HepG2 (cell line): ENCODE data around the gene RPL31. TPM values are rescaled to one million over a fixed set of nuclear protein-coding genes. Genes with fewer than 3 reads are reported as not detected.

ENCODE experiments used
- BRCA1 ChIP-seq: sonication (generic); formaldehyde crosslinking; IDR thresholded peaks from 2 replicates; pipeline ENCODE4 v1.4.0; 2020; ENCODE audit warnings: missing genetic modification reagents
- BRD4 ChIP-seq: sonication (generic); formaldehyde crosslinking; IDR thresholded peaks from 2 replicates; pipeline ENCODE4 v1.4.0; 2020; ENCODE audit warnings: missing genetic modification reagents
- CEBPG ChIP-seq: IDR thresholded peaks from 2 replicates; pipeline ENCODE4 v1.6.1; 2016
- FOXO1 ChIP-seq: sonication (generic); formaldehyde crosslinking; IDR thresholded peaks from 2 replicates; pipeline ENCODE4 v1.4.0; 2020; ENCODE audit warnings: missing genetic modification reagents
- GABPB1 ChIP-seq: IDR thresholded peaks from 2 replicates; pipeline ENCODE4 v1.6.1; 2016; ENCODE audit warnings: mild to moderate bottlenecking, missing genetic modification reagents, moderate library complexity, missing compliant biosample characterization
- KLF16 ChIP-seq, 2 experiments: sonication (generic) in 1 of 2; formaldehyde crosslinking in 1 of 2; IDR thresholded peaks; 2 replicates each; pipeline versions ENCODE4 v1.6.1 to v1.8.0; 2016 to 2023; ENCODE audit warnings: missing genetic modification reagents in 2 of 2, missing compliant biosample characterization in 1 of 2
- NONO ChIP-seq, 2 experiments: fragments of 450-650 bp in 1 of 2; sonication (generic) in 1 of 2; formaldehyde crosslinking in 1 of 2; IDR thresholded peaks in 1 of 2; conservative IDR thresholded peaks in 1 of 2; 2 replicates each; pipeline versions ENCODE4 v1.6.1 to v1.8.0; 2017 to 2022; ENCODE audit warnings: mild to moderate bottlenecking in 1 of 2, missing genetic modification reagents in 1 of 2, moderate library complexity in 1 of 2
- PHF5A ChIP-seq: IDR thresholded peaks from one replicate; pipeline ENCODE4 v1.6.1; 2018; ENCODE audit warnings: low read depth, missing genetic modification reagents; ENCODE audit not compliant: unreplicated experiment
- RAD21 ChIP-seq: fragments of 450-650 bp; formaldehyde crosslinking; IDR thresholded peaks from 2 replicates; pipeline ENCODE4 v1.5.0; 2020; ENCODE audit warnings: mild to moderate bottlenecking
- RXRB ChIP-seq: IDR thresholded peaks from 2 replicates; pipeline ENCODE4 v1.6.1; 2016; ENCODE audit warnings: borderline replicate concordance, missing genetic modification reagents, missing compliant biosample characterization
- SAP130 ChIP-seq: IDR thresholded peaks from 2 replicates; pipeline ENCODE4 v1.6.1; 2016; ENCODE audit warnings: low read depth
- TBL1XR1 ChIP-seq: fragments of 150-350 bp; IDR thresholded peaks from 2 replicates; pipeline ENCODE4 v1.6.1; 2014; ENCODE audit warnings: borderline replicate concordance, low read length; ENCODE audit not compliant: partially characterized antibody
- ZNF230 ChIP-seq: sonication (generic); formaldehyde crosslinking; IDR thresholded peaks from 2 replicates; pipeline ENCODE4 v1.4.0; 2020; ENCODE audit warnings: mild to moderate bottlenecking, missing genetic modification reagents
- ZNF557 ChIP-seq: sonication (generic); formaldehyde crosslinking; IDR thresholded peaks from 2 replicates; pipeline ENCODE4 v1.4.0; 2020; ENCODE audit warnings: missing genetic modification reagents
- ZNF768 ChIP-seq: sonication (generic); formaldehyde crosslinking; IDR thresholded peaks from 2 replicates; pipeline ENCODE4 v1.4.0; 2020; ENCODE audit warnings: missing genetic modification reagents
- ZNF780A ChIP-seq: sonication (generic); formaldehyde crosslinking; IDR thresholded peaks from 2 replicates; pipeline ENCODE4 v1.8.0; 2022; ENCODE audit warnings: mild to moderate bottlenecking, missing genetic modification reagents, moderate library complexity
- ZNF850 ChIP-seq: sonication (generic); formaldehyde crosslinking; conservative IDR thresholded peaks from 2 replicates; pipeline ENCODE4 v1.9.0; 2021; ENCODE audit warnings: mild to moderate bottlenecking, missing genetic modification reagents
- polyA plus RNA-seq, 8 experiments: library from polyadenylated mRNA; depleted of rRNA in 3 of 8; stranded (reverse) in 7 of 8; unstranded in 1 of 8; fragments of >200 nt; fragmentation: Illumina TruSeq in 4 of 8; extraction: Trizol in 4 of 8; gene quantifications; 2 replicates each; pipeline versions ENCODE4 v1.2.1 to v1.2.3, GENCODE V29; 2011 to 2016; ENCODE audit warnings: low read depth in 4 of 8, missing spikeins in 1 of 8, mixed read lengths in 1 of 8; ENCODE audit not compliant: insufficient read depth in 1 of 8
- total RNA-seq, 5 experiments: library from RNA; depleted of rRNA; stranded (reverse); fragments of >200 nt; fragmentation: Illumina TruSeq; extraction: Trizol; gene quantifications; 2 replicates each; pipeline ENCODE4 v1.2.3, GENCODE V29; 2016; ENCODE audit warnings: low read depth in 1 of 5
- TF ChIP-seq, protein P1 (sequence below): sonication (generic); formaldehyde crosslinking; IDR thresholded peaks from 2 replicates; pipeline ENCODE4 v1.4.0; 2020; ENCODE audit warnings: missing genetic modification reagents
- TF ChIP-seq, protein P2 (sequence below): sonication (generic); formaldehyde crosslinking; IDR thresholded peaks from 2 replicates; pipeline ENCODE4 v1.4.0; 2020; ENCODE audit warnings: mild to moderate bottlenecking, missing genetic modification reagents
- TF ChIP-seq, protein P3 (sequence below): IDR thresholded peaks from 2 replicates; pipeline ENCODE4 v1.6.1; 2016; ENCODE audit warnings: mild to moderate bottlenecking

The RPL31 gene
- total and polyA plus RNA-seq, 2 of the 13 experiments (the other 11 are each of a cell fraction or from before 2014, with no cell fraction given): 3,331 to 3,582 TPM

DNA sequence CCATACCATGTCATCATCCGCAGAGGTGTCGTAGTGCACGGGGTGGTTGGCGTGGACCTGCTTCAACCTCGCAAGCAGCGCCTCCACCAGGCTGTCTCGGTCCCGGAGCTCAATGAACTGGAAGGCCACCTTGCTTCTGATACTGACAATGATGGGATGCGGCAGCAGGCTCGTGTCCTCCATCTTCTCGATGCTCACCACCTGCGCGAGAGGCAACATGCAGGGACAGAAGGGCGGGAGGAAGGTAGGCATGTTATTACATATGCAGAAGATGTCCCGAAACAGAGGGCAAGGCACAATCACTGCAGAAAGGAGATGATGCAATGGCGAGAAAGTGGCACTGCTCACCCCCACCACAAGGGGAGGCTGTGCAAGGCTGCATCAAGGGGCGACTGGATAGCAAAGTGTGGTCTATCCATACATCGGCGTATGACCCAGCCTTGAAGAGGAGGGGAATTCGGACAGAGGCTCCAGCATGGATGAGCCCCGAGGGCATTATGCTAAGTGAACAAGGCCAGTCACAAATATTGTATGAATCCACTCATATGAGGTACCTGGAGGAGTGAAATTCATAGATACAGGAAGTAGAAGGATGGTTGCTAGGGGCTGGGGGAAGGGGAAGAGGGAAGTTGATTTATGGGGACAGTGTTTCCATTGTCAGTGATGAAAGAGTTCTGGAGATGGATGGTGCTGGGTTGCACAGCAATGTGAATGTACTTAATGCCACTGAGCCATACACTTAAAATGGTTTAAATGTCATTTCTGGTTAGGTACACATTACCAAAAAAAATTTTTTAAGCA, 36.6 kb downstream of the RPL31 start (continued):
- TF ChIP-seq RAD21 (CRISPR knock-in tag) (peak; percentile 87), NONO (IDR thresholded peaks at IDR 0.05) (no peak), NONO (CRISPR knock-in tag; conservative IDR thresholded peaks at IDR 0.05) (peak; percentile 60), ZNF557 (CRISPR knock-in tag) (no peak), SAP130 (CRISPR knock-in tag) (peak; percentile 63), ZNF230 (no peak), GABPB1 (peak; percentile 22), BRD4 (CRISPR knock-in tag) (peak; percentile 49; the same call in 1 of the 2 replicates), FOXO1 (CRISPR knock-in tag) (peak; percentile 47), KLF16 (CRISPR knock-in tag; IDR thresholded peaks at IDR 0.05) (0 out of 4 replicates have a peak, but pooled peaks of 1 of the 2 experiments have one; percentile 28), ZNF850 (CRISPR knock-in tag) (no peak), PHF5A (CRISPR knock-in tag) (no peak), ZNF768 (CRISPR knock-in tag) (peak; percentile 44; the same call in 1 of the 2 replicates), BRCA1 (CRISPR knock-in tag) (no peak), TBL1XR1 (no peak), RXRB (CRISPR knock-in tag) (peak; percentile 66), CEBPG (peak; percentile 99), ZNF780A (CRISPR knock-in tag) (no peak)
- TF ChIP-seq, protein P1, sequence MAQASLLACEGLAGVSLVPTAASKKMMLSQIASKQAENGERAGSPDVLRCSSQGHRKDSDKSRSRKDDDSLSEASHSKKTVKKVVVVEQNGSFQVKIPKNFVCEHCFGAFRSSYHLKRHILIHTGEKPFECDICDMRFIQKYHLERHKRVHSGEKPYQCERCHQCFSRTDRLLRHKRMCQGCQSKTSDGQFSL (CRISPR knock-in tag): no peak
- TF ChIP-seq, protein P2, sequence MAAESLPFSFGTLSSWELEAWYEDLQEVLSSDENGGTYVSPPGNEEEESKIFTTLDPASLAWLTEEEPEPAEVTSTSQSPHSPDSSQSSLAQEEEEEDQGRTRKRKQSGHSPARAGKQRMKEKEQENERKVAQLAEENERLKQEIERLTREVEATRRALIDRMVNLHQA (CRISPR knock-in tag): peak; percentile 74; the same call in 1 of the 2 replicates
- TF ChIP-seq, protein P3, sequence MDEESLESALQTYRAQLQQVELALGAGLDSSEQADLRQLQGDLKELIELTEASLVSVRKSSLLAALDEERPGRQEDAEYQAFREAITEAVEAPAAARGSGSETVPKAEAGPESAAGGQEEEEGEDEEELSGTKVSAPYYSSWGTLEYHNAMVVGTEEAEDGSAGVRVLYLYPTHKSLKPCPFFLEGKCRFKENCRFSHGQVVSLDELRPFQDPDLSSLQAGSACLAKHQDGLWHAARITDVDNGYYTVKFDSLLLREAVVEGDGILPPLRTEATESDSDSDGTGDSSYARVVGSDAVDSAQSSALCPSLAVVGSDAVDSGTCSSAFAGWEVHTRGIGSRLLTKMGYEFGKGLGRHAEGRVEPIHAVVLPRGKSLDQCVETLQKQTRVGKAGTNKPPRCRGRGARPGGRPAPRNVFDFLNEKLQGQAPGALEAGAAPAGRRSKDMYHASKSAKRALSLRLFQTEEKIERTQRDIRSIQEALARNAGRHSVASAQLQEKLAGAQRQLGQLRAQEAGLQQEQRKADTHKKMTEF: no peak
